ENCODE measurements around the gene WIPI1.
"Not testable (repeated sequence)": the region's sequence is repeated elsewhere in the genome, so short reads cannot be mapped to it uniquely, and the experiment has no call there.

The WIPI1 gene

GRCh38 chr17:68417317-68417716, 40.0 kb downstream of the WIPI1 start:
- no peak for DNase-seq (ENCODE audit: low read depth)
- no peak overlapping the region for H3K4me3 ChIP-seq (replicated peaks; ENCODE audit: low read depth, low read length)
- no peak for TF ChIP-seq CTCF (IDR thresholded peaks at IDR 0.05; ENCODE audit: low read length, missing control alignments)

- not testable (repeated sequence) for H3K4me3 ChIP-seq (replicated peaks; ENCODE audit: low read depth, low read length); DNase-seq (ENCODE audit: low read depth)
Observed at GRCh38 chr17:68414901-68415300, 42.4 kb downstream of the WIPI1 start.

GRCh38 chr17:68413597-68414560, 43.4 kb downstream of the WIPI1 start:
- DNase-seq (ENCODE audit: low read depth) = peak; percentile 35

GRCh38 chr17:68407656-68408055, 49.6 kb downstream of the WIPI1 start:
- DNase-seq (ENCODE audit: low read depth); H3K4me3 ChIP-seq (replicated peaks; ENCODE audit: low read depth, low read length): not testable (repeated sequence)

More at GRCh38 chr17:68413597-68414560, 43.4 kb downstream of the WIPI1 start:
- peak overlapping the region; percentile 34 for H3K4me3 ChIP-seq (replicated peaks; ENCODE audit: low read depth, low read length)

GRCh38 chr17:68403837-68404236, 53.5 kb downstream of the WIPI1 start:
- DNase-seq (ENCODE audit: low read depth) = not testable (repeated sequence)

GRCh38 chr17:68403122-68403521, 54.2 kb downstream of the WIPI1 start:
- no peak for DNase-seq (ENCODE audit: low read depth)
- TF ChIP-seq CTCF (IDR thresholded peaks at IDR 0.05; ENCODE audit: low read length, missing control alignments) = no peak
- no peak overlapping the region for H3K4me3 ChIP-seq (replicated peaks; ENCODE audit: low read depth, low read length)

More at GRCh38 chr17:68403837-68404236, 53.5 kb downstream of the WIPI1 start:
- not testable (repeated sequence) for H3K4me3 ChIP-seq (replicated peaks; ENCODE audit: low read depth, low read length)

GRCh38 chr17:68401288-68401687, 56.0 kb downstream of the WIPI1 start:
- DNase-seq (ENCODE audit: low read depth) = no peak
- no peak overlapping the region for H3K4me3 ChIP-seq (replicated peaks; ENCODE audit: low read depth, low read length)
- TF ChIP-seq CTCF (IDR thresholded peaks at IDR 0.05; ENCODE audit: low read length, missing control alignments) = no peak

GRCh38 chr17:68400404-68400735, 56.9 kb downstream of the WIPI1 start:
- H3K4me3 ChIP-seq (replicated peaks; ENCODE audit: low read depth, low read length) = no peak overlapping the region
- DNase-seq (ENCODE audit: low read depth) = no peak
- no peak for TF ChIP-seq CTCF (IDR thresholded peaks at IDR 0.05; ENCODE audit: low read length, missing control alignments)

GRCh38 chr17:68399638-68400403, 57.5 kb downstream of the WIPI1 start:
- peak; percentile 76 for DNase-seq (ENCODE audit: low read depth)
- no peak for TF ChIP-seq CTCF (IDR thresholded peaks at IDR 0.05; ENCODE audit: low read length, missing control alignments)
- peak overlapping the region; percentile 14 for H3K4me3 ChIP-seq (replicated peaks; ENCODE audit: low read depth, low read length)

Measured in fibroblast of pulmonary artery (primary cell).